GM18870 (cell line): ENCODE results near the gene CSPG4.
"Not testable (repeated sequence)": the region's sequence is repeated elsewhere in the genome, so short reads cannot be mapped to it uniquely, and the experiment has no call there.

Experiments used
- ATAC-seq: cut with Tn5 transposase; IDR thresholded peaks from one replicate; pipeline ENCODE4 v1.9.1; 2021; ENCODE audit warnings: moderate library complexity; ENCODE audit not compliant: unreplicated experiment

CSPG4 gene

GRCh38 chr15:75742346-75742745, 29.7 kb upstream of the CSPG4 start:
- ATAC-seq = not testable (repeated sequence)

GRCh38 chr15:75739791-75740190, 27.1 kb upstream of the CSPG4 start:
- ATAC-seq = no peak

DNA sequence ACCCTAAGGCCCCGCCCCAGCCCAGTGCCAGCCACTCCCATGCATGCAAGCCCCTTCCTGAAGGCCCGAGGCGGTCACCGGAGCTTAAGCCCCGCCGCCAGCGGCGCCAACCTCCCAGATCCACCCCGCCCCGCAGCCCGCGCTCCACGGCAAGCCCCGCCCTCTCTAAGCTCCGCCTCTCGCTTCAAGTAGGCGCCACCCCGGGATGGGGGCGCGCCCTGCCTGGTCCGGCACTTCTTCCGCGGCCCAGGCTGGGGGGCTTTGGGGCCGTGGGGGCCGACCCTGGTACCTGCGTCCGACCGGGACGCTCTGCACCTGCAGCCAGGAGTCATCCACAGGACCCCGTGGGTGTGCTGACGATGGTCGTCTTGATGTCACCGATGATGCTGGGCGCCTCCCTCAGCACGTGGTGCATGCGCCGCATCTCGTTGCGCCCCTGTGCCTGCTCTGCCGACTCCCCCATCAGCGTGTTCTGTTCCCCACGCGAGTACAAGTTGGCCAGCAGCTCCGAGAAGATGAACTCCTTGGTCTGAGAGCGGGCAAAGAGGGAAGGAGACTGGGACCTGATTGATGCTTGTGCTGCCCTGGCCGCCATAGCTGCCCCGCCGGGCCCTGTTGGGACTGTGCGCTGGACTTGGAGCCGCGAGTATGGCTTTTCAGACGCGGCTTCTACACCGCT, 26.1 kb upstream of the CSPG4 start:
- peak; percentile 85 for ATAC-seq

DNA sequence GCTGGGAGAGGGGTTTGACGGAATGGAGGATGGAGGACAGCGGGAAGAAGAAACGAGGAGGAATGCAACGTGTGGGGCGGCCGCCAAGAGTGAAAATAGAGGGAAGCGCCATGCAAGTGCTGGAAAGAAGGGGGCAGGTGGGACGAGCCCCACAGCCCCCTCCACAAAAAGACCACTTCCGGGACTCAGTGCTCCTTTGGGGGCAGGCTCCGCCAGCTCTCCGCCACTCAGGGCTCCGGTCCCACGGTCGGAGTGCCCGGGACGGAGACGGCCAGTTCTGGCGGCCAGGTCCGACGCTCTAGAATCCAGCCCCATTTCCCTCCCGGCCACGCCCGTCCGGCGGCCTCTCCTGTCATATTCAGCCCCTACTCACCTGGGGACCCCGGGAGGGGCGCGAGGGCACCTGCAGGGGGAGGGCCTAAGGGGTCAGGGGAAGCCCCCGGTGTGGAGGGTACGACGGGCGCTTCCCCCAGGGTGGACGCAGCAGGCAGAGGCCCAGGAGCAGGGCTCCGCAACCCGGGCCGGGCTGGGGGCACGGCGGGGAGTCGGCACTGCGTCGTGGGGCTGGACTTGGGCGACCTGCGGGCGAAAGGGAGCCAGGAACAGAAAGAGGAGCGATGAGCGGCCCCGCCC, 25.5 kb upstream of the CSPG4 start:
- peak; percentile 5 for ATAC-seq

- ATAC-seq = not testable (repeated sequence)
Measured at GRCh38 chr15:75737116-75738013, 24.7 kb upstream of the CSPG4 start.

DNA sequence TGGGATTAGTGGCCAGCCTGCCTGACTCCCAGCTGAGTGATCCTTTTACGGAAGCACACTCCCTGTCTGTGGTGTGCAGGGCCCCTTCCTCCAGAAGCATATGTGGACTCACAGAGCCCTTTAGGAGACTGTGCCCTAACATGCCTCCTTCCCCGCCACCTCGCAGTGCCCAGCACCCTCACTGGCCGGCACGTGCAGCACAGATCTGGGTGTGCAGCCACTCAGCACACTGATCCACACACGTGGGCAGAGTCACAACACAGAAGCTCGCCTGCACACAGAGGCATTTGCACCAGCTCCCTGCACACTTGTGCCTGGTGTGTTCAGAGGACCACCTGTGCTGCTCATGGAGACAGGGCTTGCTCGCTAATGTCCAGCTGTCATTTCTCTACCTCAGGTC, 23.6 kb upstream of the CSPG4 start:
- ATAC-seq = no peak

GRCh38 chr15:75734861-75735760, 22.5 kb upstream of the CSPG4 start:
- not testable (repeated sequence) for ATAC-seq

DNA sequence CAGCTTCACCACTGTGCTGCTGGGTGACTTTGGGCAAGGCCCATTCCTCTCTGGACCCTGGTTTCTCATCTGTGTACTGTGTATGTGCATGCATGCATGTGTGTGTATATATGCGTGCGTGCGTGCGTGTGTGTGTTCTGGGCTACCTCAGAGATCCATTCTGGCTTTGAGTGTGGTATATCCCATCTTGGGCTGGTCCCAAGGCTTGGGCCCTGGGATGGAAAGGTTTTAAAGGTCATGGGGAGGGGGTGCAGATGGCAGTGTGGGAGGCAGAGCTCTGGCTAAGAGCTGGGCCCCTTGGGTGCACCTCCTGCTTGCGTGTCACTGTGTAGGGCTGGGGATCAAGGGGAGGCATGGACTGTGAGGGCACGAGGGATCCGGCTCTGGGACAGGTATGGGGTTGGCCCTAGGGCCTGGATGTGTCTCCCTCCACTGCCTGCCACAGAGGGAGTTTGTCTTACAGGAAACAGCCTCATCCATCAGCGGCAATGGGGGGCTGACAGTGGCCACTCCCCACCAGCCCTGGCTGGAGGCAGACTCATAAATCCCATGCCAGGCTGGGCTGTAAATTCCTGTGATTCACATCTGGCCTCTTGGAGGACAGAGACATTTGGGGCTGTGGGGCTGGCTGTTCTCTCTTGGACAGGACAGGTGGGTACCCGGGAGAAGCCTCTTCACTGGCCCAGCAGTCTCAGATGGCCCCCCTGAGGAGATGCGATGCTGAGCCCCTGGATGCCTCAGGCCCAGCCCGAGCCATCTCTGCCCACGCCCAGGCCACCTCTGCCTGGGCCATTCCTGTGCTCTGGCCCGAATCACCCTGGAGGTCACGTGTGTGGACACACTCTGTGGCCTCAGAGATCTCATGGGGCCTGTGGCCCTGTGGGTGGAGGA, 21.4 kb upstream of the CSPG4 start:
- no peak for ATAC-seq

GRCh38 chr15:75732809-75733451, 20.3 kb upstream of the CSPG4 start:
- ATAC-seq = no peak

GRCh38 chr15:75732177-75732808, 19.6 kb upstream of the CSPG4 start:
- ATAC-seq = no peak

DNA sequence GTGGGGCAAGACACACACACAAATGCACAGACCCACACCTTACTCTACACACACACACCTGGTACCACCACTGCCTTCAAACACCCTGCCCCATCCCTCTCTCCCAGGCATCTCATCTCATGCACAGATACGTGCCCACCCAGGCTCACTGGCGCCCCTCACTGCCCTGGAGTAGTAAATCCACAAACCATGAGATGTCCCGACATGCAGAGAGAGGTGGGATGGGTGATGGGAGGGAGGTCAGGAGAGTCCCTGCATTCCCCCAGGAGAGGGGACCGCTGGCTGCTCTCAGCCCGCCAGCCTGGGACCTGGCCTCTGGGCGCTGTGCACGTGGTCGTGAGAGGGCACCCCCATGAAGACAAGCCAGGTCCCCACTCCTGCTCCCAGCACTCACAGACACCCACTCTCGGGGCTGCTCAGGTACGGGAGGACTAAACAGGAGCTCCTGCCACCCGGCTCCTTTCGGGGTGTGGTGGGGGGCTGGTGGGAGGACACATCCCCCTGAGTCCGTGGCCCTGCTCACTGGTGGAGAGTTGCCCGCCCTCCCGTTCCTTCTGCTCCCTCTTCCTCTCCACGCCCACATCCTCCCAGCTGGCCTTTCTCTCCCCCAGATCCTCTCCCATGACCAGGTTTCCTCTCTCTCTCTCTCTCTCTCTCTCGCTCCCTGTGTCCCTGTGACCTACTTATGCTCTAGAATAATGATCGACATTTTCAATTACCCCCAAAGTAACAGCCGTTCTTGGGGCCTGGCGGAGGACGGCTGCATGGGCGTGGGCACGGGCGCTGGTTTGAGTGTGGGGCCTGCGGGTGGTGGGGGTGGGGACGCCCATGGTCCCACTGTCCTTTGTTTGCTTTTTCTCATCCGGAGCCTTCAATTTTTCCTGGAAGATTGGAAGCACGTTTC, 18.9 kb upstream of the CSPG4 start:
- ATAC-seq = no peak

GRCh38 chr15:75730376-75731247, 18.0 kb upstream of the CSPG4 start:
- not testable (repeated sequence) for ATAC-seq

DNA sequence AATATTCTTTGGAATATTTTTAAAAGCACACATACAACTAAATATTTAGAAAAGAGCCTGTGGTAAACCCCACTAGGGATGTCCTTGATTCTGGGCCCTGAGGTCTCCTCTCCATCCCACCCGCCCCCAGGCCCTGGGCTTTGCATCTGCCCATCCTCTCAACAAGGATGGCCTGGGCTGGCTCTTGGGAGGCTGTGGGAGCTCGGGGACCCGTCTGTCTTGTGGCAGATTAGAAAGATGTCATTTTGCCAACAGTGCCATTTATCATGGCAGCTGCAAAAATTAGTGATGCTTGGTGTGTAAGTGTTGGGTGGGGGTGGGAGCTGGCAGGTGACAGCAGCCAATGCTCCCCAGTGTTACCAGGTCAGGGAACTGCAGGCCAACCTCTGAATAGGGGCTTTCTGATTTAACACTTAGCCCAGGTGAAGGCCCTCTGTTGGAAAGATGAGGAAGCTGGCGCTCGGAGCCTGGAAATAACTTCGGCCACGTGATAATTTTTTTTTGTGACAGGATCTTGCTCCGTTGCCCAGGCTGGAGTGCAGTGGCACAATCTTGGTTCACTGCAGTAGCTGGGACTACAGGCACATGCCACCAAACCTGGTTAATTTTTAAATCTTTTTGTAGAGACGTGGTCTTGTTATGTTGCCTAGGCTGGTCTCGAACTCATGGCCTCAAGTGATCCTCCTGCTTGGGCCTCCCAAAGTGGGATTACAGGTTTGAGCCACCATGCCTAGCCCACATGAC, 16.9 kb upstream of the CSPG4 start:
- ATAC-seq = no peak

DNA sequence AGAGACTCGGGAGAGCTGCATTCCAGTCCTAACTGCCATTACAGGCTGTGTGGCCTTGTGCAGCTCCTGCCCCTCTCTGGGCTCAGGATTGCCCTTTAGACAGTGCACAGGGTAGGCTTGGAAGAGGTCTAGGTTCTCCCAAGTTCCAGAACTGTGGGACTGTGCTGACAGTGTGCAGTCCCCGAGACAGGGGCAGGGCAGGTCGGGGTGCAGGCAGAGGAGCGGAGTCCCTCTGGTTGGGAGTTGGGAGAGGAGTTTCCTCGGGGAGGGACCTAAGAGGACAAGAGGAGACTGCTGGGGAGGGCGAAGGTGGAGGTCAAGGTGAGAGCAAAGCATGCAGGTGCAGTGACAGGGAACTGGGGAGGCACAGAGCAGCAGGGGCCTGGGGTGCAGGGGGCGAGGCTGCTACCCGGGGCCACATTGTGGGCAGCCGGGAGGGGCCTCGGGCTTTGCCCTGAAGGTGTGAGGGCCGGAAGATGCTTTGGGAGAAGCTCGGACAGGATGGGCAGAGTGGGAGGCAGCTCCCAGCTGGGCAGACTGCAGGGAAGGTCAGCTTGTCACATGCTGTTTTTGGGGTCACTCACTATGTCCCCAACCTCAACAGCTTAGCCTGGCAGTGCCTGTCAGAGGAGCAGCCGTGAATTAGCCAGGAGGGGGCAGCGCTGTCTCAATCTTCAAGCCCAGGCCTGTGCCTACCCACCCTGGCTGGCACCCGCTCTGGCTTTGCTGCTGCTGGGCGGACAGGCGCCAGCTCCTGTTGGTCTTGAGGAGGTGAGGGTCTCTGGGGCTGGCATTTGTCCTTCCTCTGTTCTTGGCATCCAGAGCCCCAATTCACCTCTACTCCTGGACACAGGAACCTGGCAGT, 15.4 kb upstream of the CSPG4 start:
- ATAC-seq = no peak

GRCh38 chr15:75727031-75727531, 14.4 kb upstream of the CSPG4 start:
- ATAC-seq = no peak
